AG04450 (cell line): Measurements from ENCODE around the gene CAMK2D. TPM values are rescaled to one million over a fixed set of nuclear protein-coding genes. Genes with fewer than 3 reads are reported as not detected.

Experiments
- CTCF ChIA-PET: fragments of 300-600, 350-600 bp; formaldehyde crosslinking; extraction: SDS; loops from one replicate; lab custom pipeline; 2022; ENCODE audit warnings: antibody characterized with exemption, inconsistent platforms; lab: Charles Lee
- POLR2A ChIA-PET: fragments of 350-600 bp; formaldehyde crosslinking; extraction: SDS; loops from one replicate; lab custom pipeline; 2021; ENCODE audit warnings: antibody characterized with exemption, inconsistent platforms; lab: Yijun Ruan, JAX
- DNase-seq: peaks from one replicate; pipeline ENCODE4 v3.0.0-alpha.2; 2011; ENCODE audit warnings: low read depth, low spot score
- H3K27ac ChIP-seq: one replicate; pipeline ENCODE4 v1.5.1; 2012; ENCODE audit warnings: low read depth, low read length, control low read depth
- H3K27me3 ChIP-seq: one replicate; pipeline ENCODE4 v1.6.0; 2012; ENCODE audit warnings: low read length; ENCODE audit not compliant: control insufficient read depth, insufficient read depth
- H3K4me3 ChIP-seq: 2 replicates; pipeline ENCODE4 v1.5.1; 2011; ENCODE audit warnings: mild to moderate bottlenecking, low read depth, low read length, control low read depth
- H3K9me3 ChIP-seq: 2 replicates; pipeline ENCODE4 v1.5.1; 2012; ENCODE audit warnings: low read length; ENCODE audit not compliant: control insufficient read depth, insufficient read depth
- CTCF ChIP-seq: IDR thresholded peaks from 2 replicates; pipeline ENCODE4 v1.5.1; 2011; ENCODE audit warnings: low read depth, low read length, control low read depth, inconsistent platforms
- polyA plus RNA-seq: library from polyadenylated mRNA; depleted of rRNA; stranded (reverse); fragments of >200 nt; gene quantifications from 2 replicates; pipeline ENCODE4 v1.2.3, GENCODE V29; 2011

Gene CAMK2D
- polyA plus RNA-seq, 1 experiment, result 105 TPM

DNA sequence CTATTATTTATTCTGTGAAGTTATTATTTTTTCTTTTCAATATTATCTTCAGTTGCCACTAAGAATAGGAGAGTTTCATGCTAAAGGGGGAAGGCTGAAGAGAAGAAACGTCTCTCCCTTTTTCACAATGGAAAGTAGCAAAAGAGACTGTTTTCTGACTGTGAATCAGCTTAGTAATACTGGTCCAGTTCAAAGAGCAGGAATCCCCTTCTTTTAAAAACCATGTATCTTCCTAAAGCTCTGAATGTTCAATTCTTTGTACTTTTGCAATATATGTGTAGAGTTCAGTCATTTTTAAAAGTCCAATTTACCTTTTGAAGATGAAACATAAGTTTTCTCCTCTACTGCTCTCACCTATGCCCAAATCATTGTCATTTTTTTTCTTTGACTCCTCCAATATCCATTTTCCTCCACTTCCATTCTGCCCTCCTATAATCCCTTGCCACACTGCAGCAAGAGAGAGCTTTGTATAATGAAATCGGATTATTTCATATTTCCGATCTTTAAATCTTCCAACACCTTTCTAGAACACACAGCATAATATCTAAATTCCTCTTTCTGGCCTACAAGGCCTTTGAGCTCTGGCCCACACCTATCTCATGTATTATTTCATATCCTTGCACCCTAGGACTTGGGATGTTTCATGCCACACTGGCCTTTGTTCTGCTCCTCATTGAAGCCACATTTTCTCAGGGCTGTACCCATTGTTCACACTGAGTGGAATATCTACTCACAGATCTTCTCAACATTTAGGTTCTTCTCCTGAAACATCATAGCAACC, 195.3 kb downstream of the CAMK2D start:
- TF ChIP-seq CTCF, result no peak
- DNase-seq, result no peak
- Histone ChIP-seq H3K27ac (no peak overlapping the region), H3K27me3 (no peaks in the 10 kb centered on the region), H3K9me3 (no peaks in the 10 kb centered on the region), H3K4me3 (no peak overlapping the region)
- ChIA-PET CTCF (no interaction called here), POLR2A (no interaction called here)

- TF ChIP-seq CTCF, result no peak
These were observed 195.9 kb downstream of the CAMK2D start for GRCh38 chr4:113565702-113566012.

DNA sequence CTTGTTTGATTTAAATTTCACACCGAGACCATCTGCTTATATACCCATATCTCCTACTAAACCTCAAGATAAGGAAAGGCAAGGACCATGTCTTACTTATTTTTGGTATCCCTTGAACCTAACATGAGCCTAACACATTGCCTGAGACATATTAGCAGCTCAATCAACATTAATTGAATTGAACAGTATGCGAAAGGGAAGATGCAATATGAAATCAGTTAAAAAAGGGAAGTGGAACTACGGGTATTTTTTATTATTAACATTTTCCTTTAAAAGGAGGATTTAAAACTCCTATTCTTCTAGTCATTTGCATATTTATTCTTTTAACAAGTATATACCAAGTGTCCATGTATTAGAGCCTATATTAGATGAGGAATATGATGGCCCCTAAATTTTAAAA, 197.0 kb downstream of the CAMK2D start:
- CTCF ChIA-PET, result interaction anchor here (4.0 kb wide), 1 partner anchor 17 kb away, joined by 32 read pairs; no protein-coding TSS in a partner anchor
- H3K27me3 ChIP-seq, result no peaks in the 10 kb centered on the region
- no peaks in the 10 kb centered on the region for H3K9me3 ChIP-seq
- POLR2A ChIA-PET, result no interaction called here
- no peak overlapping the region for H3K4me3 ChIP-seq
- no peak for TF ChIP-seq CTCF
- H3K27ac ChIP-seq, result no peak overlapping the region
- no peak for DNase-seq

More at GRCh38 chr4:113565702-113566012, 195.9 kb downstream of the CAMK2D start:
- no peak for DNase-seq
- ChIA-PET POLR2A (no interaction called here), CTCF (no interaction called here)
- no peak overlapping the region for H3K4me3 ChIP-seq
- no peak overlapping the region for H3K27ac ChIP-seq
- H3K27me3 ChIP-seq, result no peaks in the 10 kb centered on the region
- H3K9me3 ChIP-seq, result no peaks in the 10 kb centered on the region

- Histone ChIP-seq H3K9me3 (no peaks in the 10 kb centered on the region), H3K27ac (no peak overlapping the region), H3K27me3 (no peaks in the 10 kb centered on the region), H3K4me3 (no peak overlapping the region)
- no peak for TF ChIP-seq CTCF
- ChIA-PET POLR2A (no interaction called here), CTCF (interaction anchor here (4.0 kb wide), 1 partner anchor 16 kb away, joined by 32 read pairs; no protein-coding TSS in a partner anchor)
- DNase-seq, result no peak
These were observed 197.7 kb downstream of the CAMK2D start for GRCh38 chr4:113563691-113564378.

DNA sequence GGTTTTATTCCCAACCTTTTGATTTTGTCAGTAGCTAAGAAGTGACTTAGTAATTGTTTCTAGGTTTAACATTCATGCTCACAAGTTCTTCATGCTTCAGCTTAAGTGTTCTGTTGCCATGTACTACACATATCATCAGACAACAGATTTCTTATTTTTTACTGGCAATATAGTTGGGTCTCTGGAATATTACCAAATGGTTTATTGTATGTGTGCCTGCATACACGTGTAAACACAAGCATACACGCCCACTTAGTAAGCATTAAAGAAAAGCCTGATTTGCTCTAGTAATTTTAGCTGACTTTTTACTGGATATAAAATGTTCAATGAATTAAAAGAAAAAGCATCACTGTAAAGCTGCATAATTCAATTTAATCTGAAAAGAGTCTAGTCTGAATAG, 199.8 kb downstream of the CAMK2D start:
- no peak for DNase-seq
- no peaks in the 10 kb centered on the region for H3K27me3 ChIP-seq
- H3K9me3 ChIP-seq, result no peaks in the 10 kb centered on the region
- TF ChIP-seq CTCF, result no peak
- POLR2A ChIA-PET, result no interaction called here
- CTCF ChIA-PET, result interaction anchor here (4.0 kb wide), 1 partner anchor 14 kb away, joined by 32 read pairs; no protein-coding TSS in a partner anchor
- no peak overlapping the region for H3K27ac ChIP-seq
- H3K4me3 ChIP-seq, result no peak overlapping the region
